Mesothelial cell of epicardium (in vitro differentiated cells): ENCODE results near the gene MRGPRF. TPM values are rescaled to one million over a fixed set of nuclear protein-coding genes. Genes with fewer than 3 reads are reported as not detected.

ENCODE experiments used
- DNase-seq, 2 experiments: peaks; one replicate each; pipeline ENCODE4 v3.0.0; 2021; ENCODE audit warnings: low spot score in 2 of 2; ENCODE audit not compliant: unreplicated experiment in 2 of 2
- H3K27ac Mint-ChIP-seq: 2 replicates; pipeline ENCODE4 v1.8.0; 2021; ENCODE audit warnings: mixed read lengths
- H3K27me3 Mint-ChIP-seq: 2 replicates; pipeline ENCODE4 v1.8.0; 2021; ENCODE audit warnings: low read depth, mixed read lengths
- H3K36me3 Mint-ChIP-seq: 2 replicates; pipeline ENCODE4 v1.8.0; 2021; ENCODE audit warnings: mixed read lengths
- H3K4me1 Mint-ChIP-seq: 2 replicates; pipeline ENCODE4 v1.8.0; 2021; ENCODE audit warnings: mixed read lengths
- H3K4me3 Mint-ChIP-seq: 2 replicates; pipeline ENCODE4 v1.8.0; 2021; ENCODE audit warnings: mild to moderate bottlenecking, moderate library complexity, mixed read lengths
- H3K9me3 Mint-ChIP-seq: 2 replicates; pipeline ENCODE4 v1.8.0; 2021; ENCODE audit warnings: mixed read lengths
- CTCF ChIP-seq: fragments of 200-600 bp; sonication (generic); IDR thresholded peaks from one replicate; pipeline ENCODE4 v1.5.0; 2021; ENCODE audit warnings: antibody characterized with exemption; ENCODE audit not compliant: unreplicated experiment
- total RNA-seq: library from RNA; stranded (reverse); gene quantifications from 3 replicates; pipeline ENCODE4 v1.2.1, GENCODE V29; 2021

MRGPRF gene
- total RNA-seq: 2.3 to 4.0 TPM (median 3.4 TPM) in 3 replicates

- Mint-ChIP-seq H3K4me3 (peak within 1 kb of the TSS; percentile 52), H3K27me3 (peaks cover 8% of the 10 kb centered on the region), H3K9me3 (no peaks in the 10 kb centered on the region), H3K36me3 (no peaks in the 10 kb centered on the region), H3K4me1 (peaks cover 46% of the 10 kb centered on the region), H3K27ac (no peak within 1 kb of the TSS)
- no peak for DNase-seq
- no peak for TF ChIP-seq CTCF
These were observed at the start of gene MRGPRF for GRCh38 chr11:69013009-69013951. Gene MRGPRF, minus strand, starts transcription at chr11:69013246. Its CDS starts 3,345 bp downstream, at chr11:69009901.

GRCh38 chr11:69062169-69062855 lies 49.3 kb upstream of the MRGPRF start:
- no peaks in the 10 kb centered on the region for H3K9me3 Mint-ChIP-seq
- H3K27me3 Mint-ChIP-seq: no peaks in the 10 kb centered on the region
- no peaks in the 10 kb centered on the region for H3K36me3 Mint-ChIP-seq
- no peak overlapping the region for H3K4me3 Mint-ChIP-seq
- no peaks in the 10 kb centered on the region for H3K4me1 Mint-ChIP-seq
- no peak overlapping the region for H3K27ac Mint-ChIP-seq
- no peak for TF ChIP-seq CTCF
- no peak for DNase-seq

- H3K4me3 Mint-ChIP-seq: no peak overlapping the region
- DNase-seq: no peak
- H3K9me3 Mint-ChIP-seq: no peaks in the 10 kb centered on the region
- no peaks in the 10 kb centered on the region for H3K4me1 Mint-ChIP-seq
- H3K27me3 Mint-ChIP-seq: no peaks in the 10 kb centered on the region
- H3K27ac Mint-ChIP-seq: no peak overlapping the region
- no peaks in the 10 kb centered on the region for H3K36me3 Mint-ChIP-seq
- no peak for TF ChIP-seq CTCF
These were observed 48.6 kb upstream of the MRGPRF start for GRCh38 chr11:69061713-69062053.

GRCh38 chr11:69060806-69061712 lies 48.0 kb upstream of the MRGPRF start:
- no peaks in the 10 kb centered on the region for H3K4me1 Mint-ChIP-seq
- DNase-seq: no peak
- no peaks in the 10 kb centered on the region for H3K9me3 Mint-ChIP-seq
- H3K27ac Mint-ChIP-seq: no peak overlapping the region
- H3K4me3 Mint-ChIP-seq: no peak overlapping the region
- no peak for TF ChIP-seq CTCF
- peaks cover 3% of the 10 kb centered on the region for H3K36me3 Mint-ChIP-seq
- no peaks in the 10 kb centered on the region for H3K27me3 Mint-ChIP-seq

GRCh38 chr11:69059985-69060384 lies 46.9 kb upstream of the MRGPRF start:
- no peaks in the 10 kb centered on the region for H3K9me3 Mint-ChIP-seq
- no peaks in the 10 kb centered on the region for H3K4me1 Mint-ChIP-seq
- no peak for DNase-seq
- no peak for TF ChIP-seq CTCF
- H3K4me3 Mint-ChIP-seq: no peak overlapping the region
- H3K27ac Mint-ChIP-seq: no peak overlapping the region
- H3K36me3 Mint-ChIP-seq: peaks cover 3% of the 10 kb centered on the region
- H3K27me3 Mint-ChIP-seq: no peaks in the 10 kb centered on the region
